Pancreas (tissue), 10 donors: ENCODE measurements around the gene DTYMK. TPM values are rescaled to one million over a fixed set of nuclear protein-coding genes. Genes with fewer than 3 reads are reported as not detected.

ENCODE experiments used
- ATAC-seq, 4 donors: fragments of 200-7000 bp; cut with Tn5 transposase; one replicate each; pipeline versions ENCODE4 v1.8.0 to v1.9.1; 2020; ENCODE audit warnings: mild to moderate bottlenecking in 4 of 4, moderate library complexity in 4 of 4
- DNase-seq, 6 donors: peaks; one replicate each; pipeline ENCODE4 v3.0.0-alpha.2; 2020
- FAIRE-seq: peaks from 2 replicates; lab custom pipeline; 2012; peaks lifted over from hg19 to GRCh38; lab: Jason Lieb, UNC
- H3K27ac ChIP-seq, 4 donors: fragments of 200-600 bp; sonication (generic); 1 replicate in 3 of 4; 2 replicates in 1 of 4; pipeline versions ENCODE4 v1.5.0 to v1.8.0; 2020
- H3K27me3 ChIP-seq, 4 donors: fragments of 200-600 bp; one replicate each; pipeline ENCODE4 v1.8.0; 2021
- H3K36me3 ChIP-seq, 3 donors: fragments of 200-600 bp; sonication (generic) in 1 of 3; one replicate each; pipeline versions ENCODE4 v1.5.0 to v1.8.0; 2020 to 2021
- H3K4me1 ChIP-seq, 3 donors: fragments of 200-600 bp; one replicate each; pipeline ENCODE4 v1.8.0; 2021
- H3K4me3 ChIP-seq, 4 donors: fragments of 200-600 bp; sonication (generic) in 2 of 4; one replicate each; pipeline versions ENCODE4 v1.5.0 to v1.8.0; 2020 to 2021
- H3K9me3 ChIP-seq, 4 donors: fragments of 200-600 bp; one replicate each; pipeline ENCODE4 v1.8.0; 2021
- CTCF ChIP-seq, 4 donors: fragments of 200-600 bp; sonication (generic) in 3 of 4; IDR thresholded peaks; one replicate each; pipeline versions ENCODE4 v1.5.0 to v1.8.0; 2021; ENCODE audit warnings: antibody characterized with exemption in 4 of 4
- WGBS, 2 donors: extraction: QIAGEN DNeasy Blood & Tissue Kit; methylation state at CpG; one replicate each; pipeline ENCODE4 v1.1.7; 2013; 5-methylcytosine and 5-hydroxymethylcytosine counted together
- intact Hi-C, 3 donors: fragments of 100-400 bp; cut with DNase I; formaldehyde crosslinking; loops; one replicate each; pipeline versions ENCODE4 v1.11.1 to v1.14.2; 2022
- polyA plus RNA-seq, 2 donors: library from polyadenylated mRNA; stranded (reverse); fragments of 200-250 nt; gene quantifications; one replicate each; pipeline ENCODE4 v1.2.3, GENCODE V29; 2013
- total RNA-seq, 6 donors: library from RNA; stranded (reverse); fragmentation: NEBNext Ultra II Directional in 4 of 6; extraction: Animal tissue kit (Norgen Biotek cat#: 25700) in 4 of 6; gene quantifications; one replicate each; pipeline versions ENCODE4 v1.2.1 to v1.2.4, GENCODE V29; 2021 to 2023
- donor health status: healthy with polysubstance abuse.
- donor health status: DM: no; HTN: no; CAD: no; lungs with moderate emphysema.
- donor health status: DM: no; HTN: no; CAD: no.
- donor health status: control.
- donor health status: control.
- donor health status: Bipolar disorder and iron deficiency.
- donor health status: DM: yes; HTN: yes; CAD: no.
- donor health status: DM: no; HTN: no; CAD: no.
- donor health status: DM: no; HTN: no; CAD: no.
- donor health status: DM: yes; HTN: yes; CAD: no.

Gene DTYMK
- total and polyA plus RNA-seq, 8 donors: 3.7 to 11.0 (median 8.4) TPM

GRCh38 chr2:241719093-241719492, 32.5 kb upstream of the DTYMK start:
- no peak overlapping the region for H3K4me3 ChIP-seq
- whole genome bisulfite sequencing, 2 donors: 95 to 96% methylated on average over 12 to 16 of the region's 16 CpGs
- no peaks in the 10 kb centered on the region for H3K4me1 ChIP-seq
- H3K27ac ChIP-seq: no peak overlapping the region
- ATAC-seq (no peak), DNase-seq (no peak), FAIRE-seq (no peak)
- H3K36me3 ChIP-seq: peaks cover 2 to 47% (median 24%) of the 10 kb centered on the region in 3 donors
- no peaks in the 10 kb centered on the region for H3K9me3 ChIP-seq
- TF ChIP-seq CTCF (IDR thresholded peaks at IDR 0.05): no peak
- intact Hi-C loops: no loop called here
- H3K27me3 ChIP-seq: no peaks in the 10 kb centered on the region

GRCh38 chr2:241708879-241709278, 22.3 kb upstream of the DTYMK start:
- H3K9me3 ChIP-seq: no peaks in the 10 kb centered on the region
- H3K4me1 ChIP-seq: no peaks in the 10 kb centered on the region
- no peak for ATAC-seq
- H3K36me3 ChIP-seq: peaks cover 0 to 71% (median 36%) of the 10 kb centered on the region in 3 donors
- peak in 1 of 6 donors; percentile 11 for DNase-seq
- H3K27me3 ChIP-seq: no peaks in the 10 kb centered on the region
- H3K27ac ChIP-seq: no peak overlapping the region
- FAIRE-seq: no peak
- WGBS, 2 donors: 84 to 91% methylated on average over 10 of the region's 10 CpGs
- H3K4me3 ChIP-seq: no peak overlapping the region
- intact Hi-C loops: no loop called here
- no peak for TF ChIP-seq CTCF (IDR thresholded peaks at IDR 0.05)

GRCh38 chr2:241706537-241706936, 19.9 kb upstream of the DTYMK start:
- Histone ChIP-seq H3K27me3 (no peaks in the 10 kb centered on the region), H3K36me3 (peaks cover 0 to 52% (median 28%) of the 10 kb centered on the region in 3 donors), H3K4me1 (peaks cover 4 to 6% (median 5%) of the 10 kb centered on the region in 3 donors), H3K27ac (no peak overlapping the region), H3K9me3 (no peaks in the 10 kb centered on the region), H3K4me3 (no peak overlapping the region)
- intact Hi-C loops: no loop called here
- ATAC-seq (no peak), DNase-seq (peak in 1 of 6 donors; percentile 4), FAIRE-seq (no peak)
- 98 to 99% methylated on average over 6 of the region's 6 CpGs for WGBS, 2 donors
- TF ChIP-seq CTCF (IDR thresholded peaks at IDR 0.05): no peak

GRCh38 chr2:241703032-241703604, 16.5 kb upstream of the DTYMK start:
- FAIRE-seq: no peak
- peaks cover 4 to 10% (median 6%) of the 10 kb centered on the region in 3 donors for H3K4me1 ChIP-seq
- ATAC-seq: peak in 3 of 4 donors; percentile 0 to 2 (median 2)
- WGBS, 2 donors: 35 to 50% methylated on average over 9 to 11 of the region's 11 CpGs
- intact Hi-C loops: no loop called here
- TF ChIP-seq CTCF (IDR thresholded peaks at IDR 0.05): no peak
- H3K9me3 ChIP-seq: no peaks in the 10 kb centered on the region
- peak in 1 of 6 donors; percentile 50 for DNase-seq
- peak overlapping the region; percentile 70 to 87 (median 78) for H3K4me3 ChIP-seq
- H3K27me3 ChIP-seq: no peaks in the 10 kb centered on the region
- H3K27ac ChIP-seq: peak overlapping the region; percentile 39 to 100 (median 82)
- peaks cover 0 to 20% (median 0%) of the 10 kb centered on the region in 3 donors for H3K36me3 ChIP-seq
